SK-N-SH treated with all-trans-retinoic acid at 6 μM for 48 hours (cell line): ENCODE results near the gene BUB1.

ENCODE experiments used
- CREB5 ChIP-seq: fragments of 250-450 bp; sonication (Bioruptor Pico); IDR thresholded peaks from 2 replicates; pipeline ENCODE4 v1.5.1; 2020; ENCODE audit warnings: low read depth, mild to moderate bottlenecking, moderate library complexity
- PATZ1 ChIP-seq: fragments of 250-450 bp; sonication (Bioruptor Pico); IDR thresholded peaks from 2 replicates; pipeline ENCODE4 v1.8.0; 2020; ENCODE audit warnings: mild to moderate bottlenecking, moderate library complexity, borderline replicate concordance
- ZFP30 ChIP-seq: fragments of 450-650 bp; formaldehyde crosslinking; IDR thresholded peaks from 2 replicates; pipeline ENCODE4 v1.5.0; 2022; ENCODE audit warnings: mild to moderate bottlenecking, moderate library complexity

GRCh38 chr2:110639972-110640371 is 37.9 kb downstream of the BUB1 start:
- no peak for TF ChIP-seq PATZ1 (CRISPR knock-in tag)
- no peak for TF ChIP-seq ZFP30 (CRISPR knock-in tag)
- TF ChIP-seq CREB5 (CRISPR knock-in tag) = no peak
